Sigmoid colon (tissue), 4 donors: ENCODE measurements around the gene WNT1.

Experiments used
- CTCF ChIP-seq, 4 experiments: fragments of 450-650 bp in 3 of 4; fragments of 200-600 bp in 1 of 4; IDR thresholded peaks; one replicate each; pipeline ENCODE4 v1.5.1; 2016 to 2019; ENCODE audit warnings: antibody characterized with exemption in 4 of 4, mild to moderate bottlenecking in 3 of 4, moderate library complexity in 2 of 4
- POLR2A ChIP-seq, 2 donors: fragments of 450-650 bp; IDR thresholded peaks; one replicate each; pipeline ENCODE4 v1.6.1; 2016; ENCODE audit warnings: antibody characterized with exemption in 2 of 2, mild to moderate bottlenecking in 2 of 2, moderate library complexity in 2 of 2
- POLR2AphosphoS5 ChIP-seq, 4 donors: sonication (generic); formaldehyde crosslinking; IDR thresholded peaks; one replicate each; pipeline ENCODE4 v1.6.1; 2017; ENCODE audit warnings: antibody characterized with exemption in 4 of 4

DNA sequence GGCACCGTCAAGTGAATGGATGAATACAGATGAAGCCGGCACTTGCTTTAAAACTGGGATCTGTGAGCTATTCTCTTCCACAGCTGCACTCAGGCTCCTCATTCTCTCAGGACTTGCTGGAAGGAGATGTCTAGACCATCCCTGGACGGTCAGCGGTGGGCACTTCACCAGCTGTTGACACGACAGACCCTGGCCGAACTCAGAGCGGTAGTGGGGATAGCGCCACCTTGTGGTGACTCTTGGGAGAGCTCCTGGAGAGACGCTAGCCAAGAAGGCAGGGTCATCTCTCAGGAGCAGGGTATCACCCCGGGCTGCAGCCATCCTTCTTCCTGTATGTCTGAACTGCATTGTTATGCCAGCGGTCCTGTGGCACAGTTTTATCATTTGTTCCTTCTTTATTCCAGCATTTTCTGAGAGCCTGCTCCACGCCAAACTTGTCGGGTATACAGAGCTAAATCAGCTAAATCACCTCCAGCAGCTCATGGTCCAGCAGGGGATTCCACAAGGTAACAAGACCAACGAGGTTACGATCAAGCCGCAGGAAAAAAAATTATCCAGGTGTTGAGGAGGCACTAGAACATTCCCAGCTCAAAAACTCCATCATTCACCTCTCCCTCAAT lies 10.0 kb downstream of the WNT1 start:
- TF ChIP-seq CTCF (IDR thresholded peaks at IDR 0.05), result peak; percentile 20 to 71 (median 52)
- TF ChIP-seq POLR2A (IDR thresholded peaks at IDR 0.05), result no peak
- TF ChIP-seq POLR2AphosphoS5 (IDR thresholded peaks at IDR 0.05), result no peak
